K562 (cell line): ENCODE data around the gene ARL16. TPM values are rescaled to one million over a fixed set of nuclear protein-coding genes. Genes with fewer than 3 reads are reported as not detected.

ENCODE experiments used
- ARID1B ChIP-seq: fragments of 450-650 bp; IDR thresholded peaks from 2 replicates; pipeline ENCODE4 v1.6.1; 2016; ENCODE audit warnings: antibody characterized with exemption, mild to moderate bottlenecking, inconsistent platforms
- BCOR ChIP-seq: fragments of 450-650 bp; IDR thresholded peaks from 2 replicates; pipeline ENCODE4 v1.6.1; 2016
- CAMTA2 ChIP-seq: fragments of 250-450 bp; sonication (Bioruptor Pico); conservative IDR thresholded peaks from 2 replicates; pipeline ENCODE4 v1.5.1; 2022
- COPS2 ChIP-seq: fragments of 450-650 bp; conservative IDR thresholded peaks from 2 replicates; pipeline ENCODE4 v1.6.1; 2016; ENCODE audit warnings: mild to moderate bottlenecking, moderate library complexity
- ESRRA ChIP-seq: fragments of 450-650 bp; IDR thresholded peaks from 2 replicates; pipeline ENCODE4 v1.6.1; 2014; ENCODE audit warnings: low read depth, mild to moderate bottlenecking, moderate library complexity, borderline replicate concordance
- FUS ChIP-seq: fragments of 200-400 bp; formaldehyde crosslinking; optimal IDR thresholded peaks from 2 replicates; pipeline ENCODE3; 2017; ENCODE audit warnings: low read depth, low read length
- HLTF ChIP-seq: fragments of 450-650 bp; IDR thresholded peaks from 2 replicates; pipeline ENCODE4 v1.6.1; 2016
- NFYB ChIP-seq: IDR thresholded peaks from 2 replicates; pipeline ENCODE4 v1.6.1; 2011; ENCODE audit warnings: mild to moderate bottlenecking, moderate library complexity; ENCODE audit not compliant: insufficient read length; ENCODE audit errors: extremely low read depth
- PHTF2 ChIP-seq: fragments of 250-450 bp; sonication (Bioruptor Pico); IDR thresholded peaks from 2 replicates; pipeline ENCODE4 v1.5.0; 2021; ENCODE audit warnings: mild to moderate bottlenecking
- PML ChIP-seq: IDR thresholded peaks from 2 replicates; pipeline ENCODE4 v1.6.1; 2012; ENCODE audit warnings: low read length, inconsistent platforms
- PTRF ChIP-seq: fragments of 450-650 bp; IDR thresholded peaks from 2 replicates; pipeline ENCODE4 v1.6.1; 2016; ENCODE audit warnings: mild to moderate bottlenecking, missing genetic modification characterization, missing compliant biosample characterization
- RFX1 ChIP-seq: fragments of 450-650 bp; IDR thresholded peaks from 2 replicates; pipeline ENCODE4 v1.6.1; 2016; ENCODE audit warnings: mild to moderate bottlenecking, moderate library complexity
- SLC30A9 ChIP-seq: fragments of 250-450 bp; sonication (Bioruptor Pico); IDR thresholded peaks from 2 replicates; pipeline ENCODE4 v1.8.0; 2022; ENCODE audit warnings: mild to moderate bottlenecking, moderate library complexity
- SMARCE1 ChIP-seq: fragments of 450-650 bp; IDR thresholded peaks from 2 replicates; pipeline ENCODE4 v1.7.1; 2016; ENCODE audit warnings: mild to moderate bottlenecking
- SOX6 ChIP-seq: fragments of 450-650 bp; IDR thresholded peaks from 2 replicates; pipeline ENCODE4 v1.6.1; 2014; ENCODE audit warnings: mild to moderate bottlenecking
- TFE3 ChIP-seq: fragments of 450-650 bp; formaldehyde crosslinking; IDR thresholded peaks from 2 replicates; pipeline ENCODE4 v1.4.0; 2020; ENCODE audit warnings: mild to moderate bottlenecking, mixed read lengths
- ZBED1 ChIP-seq: IDR thresholded peaks from 2 replicates; pipeline ENCODE4 v1.6.1; 2014
- ZKSCAN1 ChIP-seq: fragments of 150-350 bp; IDR thresholded peaks from 2 replicates; pipeline ENCODE4 v1.6.1; 2016; ENCODE audit warnings: low read depth, low read length
- ZNF143 ChIP-seq: sonication (generic); formaldehyde crosslinking; IDR thresholded peaks from 2 replicates; pipeline ENCODE4 v1.9.0; 2022; ENCODE audit warnings: mild to moderate bottlenecking, missing genetic modification reagents
- ZNF197 ChIP-seq: fragments of 200-800 bp; sonication (Bioruptor generic); IDR thresholded peaks from 2 replicates; pipeline ENCODE4 v1.6.1; 2016; ENCODE audit warnings: low read depth, missing genetic modification characterization, missing compliant biosample characterization
- ZNF274 ChIP-seq: IDR thresholded peaks from 2 replicates; pipeline ENCODE4 v1.6.1; 2011; ENCODE audit warnings: low read depth, mild to moderate bottlenecking, low read length, moderate library complexity, borderline replicate concordance
- polyA plus RNA-seq, 8 experiments: library from polyadenylated mRNA; depleted of rRNA in 4 of 8; stranded (reverse) in 5 of 8; unstranded in 3 of 8; fragments of >200 nt; fragmentation: Nextera tagmentation in 2 of 8; fragmentation: Illumina TruSeq in 1 of 8; extraction: Ambion mirVana in 2 of 8; extraction: Trizol in 1 of 8; gene quantifications; 2 replicates each; pipeline versions ENCODE4 v1.2.1 to v1.2.3, GENCODE V29; 2011 to 2014; ENCODE audit warnings: inconsistent platforms in 1 of 8, missing spikeins in 1 of 8
- total RNA-seq, 7 experiments: library from RNA; depleted of rRNA in 6 of 7; stranded (reverse); fragments of >200 nt in 6 of 7; fragmentation: Illumina TruSeq in 2 of 7; extraction: Trizol in 2 of 7; gene quantifications; 2 replicates each; pipeline versions ENCODE4 v1.2.1 to v1.2.3, GENCODE V29; 2011 to 2021; ENCODE audit warnings: low replicate concordance in 1 of 7
- TF ChIP-seq, protein P1 (sequence below): fragments of 450-650 bp; IDR thresholded peaks from 2 replicates; pipeline ENCODE4 v1.6.1; 2016; ENCODE audit warnings: low read depth

The ARL16 gene
- total and polyA plus RNA-seq, 9 of the 15 experiments (the other 6 are each of a cell fraction or from before 2014, with no cell fraction given) = 5.4 to 32.4 (median 22.6) TPM

DNA sequence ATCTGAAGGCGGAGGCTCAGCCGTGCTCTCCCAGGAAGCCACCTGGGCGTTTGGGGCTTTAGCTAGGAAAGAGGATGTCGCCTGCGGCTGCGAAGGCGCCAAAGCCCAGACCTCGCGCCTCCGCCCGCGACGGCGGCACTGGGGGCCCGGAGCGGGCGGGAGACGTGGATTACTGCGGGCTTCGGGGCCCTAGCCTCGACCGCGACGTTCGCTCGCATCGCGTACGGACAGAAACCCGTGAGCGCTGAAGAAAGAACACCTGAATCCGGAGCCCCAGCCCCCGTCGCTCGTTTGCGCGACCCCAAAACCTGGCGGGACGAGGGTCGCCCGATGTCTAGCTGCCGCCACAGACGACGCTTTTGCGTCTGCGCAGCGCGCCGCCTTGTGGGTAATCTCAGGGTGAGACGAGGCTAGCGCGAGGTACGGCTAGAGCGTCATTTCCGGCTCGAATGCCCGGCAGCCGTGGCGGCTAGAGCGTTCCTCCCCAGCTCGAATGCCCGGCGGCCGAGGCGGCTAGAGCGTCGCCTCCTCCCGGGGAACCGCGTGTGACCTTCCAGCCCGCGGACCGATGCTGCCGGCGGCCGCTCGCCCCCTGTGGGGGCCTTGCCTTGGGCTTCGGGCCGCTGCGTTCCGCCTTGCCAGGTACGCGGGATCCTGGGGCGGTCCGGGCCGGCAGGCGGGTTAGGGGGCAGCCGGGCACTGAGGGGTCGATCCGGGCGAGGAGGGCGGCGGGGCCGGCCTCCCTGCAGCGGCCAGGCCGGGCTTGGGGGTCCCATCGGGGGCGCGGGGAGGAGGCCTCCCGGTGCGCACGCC lies 19.5 kb upstream of the ARL16 start, which contains the start of gene MRPL12 (continued):
- TF ChIP-seq CAMTA2 (CRISPR knock-in tag) (no peak), ZKSCAN1 (no peak), COPS2 (no peak), ZBED1 (peak; percentile 65; the same call in 1 of the 2 replicates), FUS (peak; percentile 78), ARID1B (0 out of 2 replicates have a peak, but pooled peaks have one; percentile 12), PTRF (tag) (no peak), PHTF2 (CRISPR knock-in tag) (no peak), SLC30A9 (CRISPR knock-in tag) (no peak), ZNF143 (peak; percentile 81), HLTF (no peak), RFX1 (no peak), NFYB (no peak), BCOR (no peak), ESRRA (peak; percentile 97), ZNF197 (no peak), TFE3 (CRISPR knock-in tag) (no peak), PML (peak; percentile 69), ZNF274 (0 out of 2 replicates have a peak, but pooled peaks have one; percentile 25), SOX6 (peak; percentile 60; the same call in 1 of the 2 replicates), SMARCE1 (no peak)
- TF ChIP-seq, protein P1, sequence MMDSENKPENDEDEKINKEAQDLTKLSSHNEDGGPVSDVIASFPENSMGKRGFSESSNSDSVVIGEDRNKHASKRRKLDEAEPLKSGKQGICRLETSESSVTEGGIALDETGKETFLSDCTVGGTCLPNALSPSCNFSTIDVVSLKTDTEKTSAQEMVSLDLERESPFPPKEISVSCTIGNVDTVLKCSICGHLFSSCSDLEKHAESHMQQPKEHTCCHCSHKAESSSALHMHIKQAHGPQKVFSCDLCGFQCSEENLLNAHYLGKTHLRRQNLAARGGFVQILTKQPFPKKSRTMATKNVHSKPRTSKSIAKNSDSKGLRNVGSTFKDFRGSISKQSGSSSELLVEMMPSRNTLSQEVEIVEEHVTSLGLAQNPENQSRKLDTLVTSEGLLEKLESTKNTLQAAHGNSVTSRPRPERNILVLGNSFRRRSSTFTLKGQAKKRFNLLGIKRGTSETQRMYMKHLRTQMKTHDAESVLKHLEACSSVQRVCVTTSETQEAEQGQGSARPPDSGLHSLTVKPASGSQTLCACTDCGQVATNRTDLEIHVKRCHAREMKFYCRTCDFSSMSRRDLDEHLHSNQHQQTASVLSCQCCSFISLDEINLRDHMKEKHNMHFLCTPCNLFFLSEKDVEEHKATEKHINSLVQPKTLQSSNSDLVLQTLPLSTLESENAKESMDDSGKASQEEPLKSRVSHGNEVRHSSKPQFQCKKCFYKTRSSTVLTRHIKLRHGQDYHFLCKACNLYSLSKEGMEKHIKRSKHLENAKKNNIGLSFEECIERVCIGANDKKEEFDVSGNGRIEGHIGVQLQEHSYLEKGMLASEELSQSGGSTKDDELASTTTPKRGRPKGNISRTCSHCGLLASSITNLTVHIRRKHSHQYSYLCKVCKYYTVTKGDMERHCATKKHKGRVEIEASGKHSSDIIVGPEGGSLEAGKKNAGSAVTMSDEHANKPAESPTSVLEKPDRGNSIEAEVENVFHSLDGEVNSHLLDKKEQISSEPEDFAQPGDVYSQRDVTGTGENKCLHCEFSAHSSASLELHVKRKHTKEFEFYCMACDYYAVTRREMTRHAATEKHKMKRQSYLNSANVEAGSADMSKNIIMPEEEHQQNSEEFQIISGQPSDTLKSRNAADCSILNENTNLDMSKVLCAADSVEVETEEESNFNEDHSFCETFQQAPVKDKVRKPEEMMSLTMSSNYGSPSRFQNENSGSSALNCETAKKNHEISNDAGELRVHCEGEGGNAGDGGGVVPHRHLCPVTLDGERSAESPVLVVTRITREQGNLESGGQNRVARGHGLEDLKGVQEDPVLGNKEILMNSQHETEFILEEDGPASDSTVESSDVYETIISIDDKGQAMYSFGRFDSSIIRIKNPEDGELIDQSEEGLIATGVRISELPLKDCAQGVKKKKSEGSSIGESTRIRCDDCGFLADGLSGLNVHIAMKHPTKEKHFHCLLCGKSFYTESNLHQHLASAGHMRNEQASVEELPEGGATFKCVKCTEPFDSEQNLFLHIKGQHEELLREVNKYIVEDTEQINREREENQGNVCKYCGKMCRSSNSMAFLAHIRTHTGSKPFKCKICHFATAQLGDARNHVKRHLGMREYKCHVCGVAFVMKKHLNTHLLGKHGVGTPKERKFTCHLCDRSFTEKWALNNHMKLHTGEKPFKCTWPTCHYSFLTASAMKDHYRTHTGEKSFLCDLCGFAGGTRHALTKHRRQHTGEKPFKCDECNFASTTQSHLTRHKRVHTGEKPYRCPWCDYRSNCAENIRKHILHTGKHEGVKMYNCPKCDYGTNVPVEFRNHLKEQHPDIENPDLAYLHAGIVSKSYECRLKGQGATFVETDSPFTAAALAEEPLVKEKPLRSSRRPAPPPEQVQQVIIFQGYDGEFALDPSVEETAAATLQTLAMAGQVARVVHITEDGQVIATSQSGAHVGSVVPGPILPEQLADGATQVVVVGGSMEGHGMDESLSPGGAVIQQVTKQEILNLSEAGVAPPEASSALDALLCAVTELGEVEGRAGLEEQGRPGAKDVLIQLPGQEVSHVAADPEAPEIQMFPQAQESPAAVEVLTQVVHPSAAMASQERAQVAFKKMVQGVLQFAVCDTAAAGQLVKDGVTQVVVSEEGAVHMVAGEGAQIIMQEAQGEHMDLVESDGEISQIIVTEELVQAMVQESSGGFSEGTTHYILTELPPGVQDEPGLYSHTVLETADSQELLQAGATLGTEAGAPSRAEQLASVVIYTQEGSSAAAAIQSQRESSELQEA = no peak
